ENCODE results near the gene C16orf89. TPM values are rescaled to one million over a fixed set of nuclear protein-coding genes. Genes with fewer than 3 reads are reported as not detected.
A peak's percentile ranks its signal among the peaks of the same experiment; 100 is the strongest.

C16orf89 gene
- total RNA-seq, 1 experiment from 2014 or later, result not detected

DNA sequence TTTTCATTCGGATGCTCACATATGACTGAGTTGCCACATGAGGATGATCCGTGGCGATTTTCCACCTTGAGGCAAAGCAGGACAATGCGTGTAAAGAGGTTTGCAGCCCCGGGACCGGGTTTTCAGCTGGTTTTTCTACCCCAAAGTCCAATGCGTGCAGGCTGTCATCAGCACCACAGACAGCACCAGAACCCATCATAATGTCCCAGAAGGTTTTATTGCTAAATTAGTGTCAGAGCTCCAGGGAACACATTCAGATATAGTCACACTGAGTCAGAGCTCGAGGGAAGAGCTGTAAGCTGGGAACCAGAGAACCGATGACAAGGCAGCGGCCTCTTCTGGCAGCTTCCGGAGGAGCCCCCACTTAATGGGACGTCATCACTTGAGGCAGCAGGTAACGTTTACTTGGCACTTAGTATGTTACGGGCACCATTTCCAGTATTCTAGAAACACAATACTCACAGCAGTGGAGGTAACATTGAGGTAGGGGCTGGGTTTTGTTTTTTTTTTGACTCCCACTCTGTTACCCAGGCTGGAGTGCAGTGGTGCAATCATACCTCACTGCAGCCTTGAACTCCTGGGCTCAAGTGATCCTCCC lies 23.1 kb downstream of the C16orf89 start:
- H3K27ac Mint-ChIP-seq (ENCODE audit: unreplicated experiment), result no peak overlapping the region
- DNase-seq, result no peak
- no peaks in the 10 kb centered on the region for H3K27me3 Mint-ChIP-seq (ENCODE audit: insufficient read depth, unreplicated experiment)
- H3K27me3 ChIP-seq (replicated peaks; ENCODE audit: control insufficient read depth, insufficient read depth, low read length), result no peaks in the 10 kb centered on the region
- no peaks in the 10 kb centered on the region for H3K36me3 Mint-ChIP-seq (ENCODE audit: insufficient read depth, unreplicated experiment)
- BruUV-seq (replicated peaks), result no TSS peak
- no peaks in the 10 kb centered on the region for H3K9me3 Mint-ChIP-seq (ENCODE audit: unreplicated experiment)
- TF ChIP-seq, protein P1, sequence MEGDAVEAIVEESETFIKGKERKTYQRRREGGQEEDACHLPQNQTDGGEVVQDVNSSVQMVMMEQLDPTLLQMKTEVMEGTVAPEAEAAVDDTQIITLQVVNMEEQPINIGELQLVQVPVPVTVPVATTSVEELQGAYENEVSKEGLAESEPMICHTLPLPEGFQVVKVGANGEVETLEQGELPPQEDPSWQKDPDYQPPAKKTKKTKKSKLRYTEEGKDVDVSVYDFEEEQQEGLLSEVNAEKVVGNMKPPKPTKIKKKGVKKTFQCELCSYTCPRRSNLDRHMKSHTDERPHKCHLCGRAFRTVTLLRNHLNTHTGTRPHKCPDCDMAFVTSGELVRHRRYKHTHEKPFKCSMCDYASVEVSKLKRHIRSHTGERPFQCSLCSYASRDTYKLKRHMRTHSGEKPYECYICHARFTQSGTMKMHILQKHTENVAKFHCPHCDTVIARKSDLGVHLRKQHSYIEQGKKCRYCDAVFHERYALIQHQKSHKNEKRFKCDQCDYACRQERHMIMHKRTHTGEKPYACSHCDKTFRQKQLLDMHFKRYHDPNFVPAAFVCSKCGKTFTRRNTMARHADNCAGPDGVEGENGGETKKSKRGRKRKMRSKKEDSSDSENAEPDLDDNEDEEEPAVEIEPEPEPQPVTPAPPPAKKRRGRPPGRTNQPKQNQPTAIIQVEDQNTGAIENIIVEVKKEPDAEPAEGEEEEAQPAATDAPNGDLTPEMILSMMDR (IDR thresholded peaks at IDR 0.05; ENCODE audit: insufficient read depth in 1 of 2, low read depth in 1 of 2, low read length in 1 of 2, severe bottlenecking in 1 of 2, unreplicated experiment in 1 of 2), result peak in 1 of 2 experiments; percentile 32
- intact Hi-C loops (cut with micrococcal nuclease; ENCODE audit: unreplicated experiment), result no loop called here
- no peak overlapping the region for H3K4me3 Mint-ChIP-seq (ENCODE audit: unreplicated experiment)
- peaks cover 5% of the 10 kb centered on the region; the same call in 1 of the 2 replicates for H3K4me1 ChIP-seq
- no peaks in the 10 kb centered on the region for H3K9me3 ChIP-seq
- H3K4me1 Mint-ChIP-seq (ENCODE audit: low read depth, unreplicated experiment), result peaks cover 9% of the 10 kb centered on the region
- no peak overlapping the region for H3K4me3 ChIP-seq (ENCODE audit: low read depth, low read length)
- no peaks in the 10 kb centered on the region for H3K36me3 ChIP-seq (ENCODE audit: control insufficient read depth, insufficient read depth, low read length)
- ChIA-PET CTCF (interaction anchor here (0.7 to 0.9 kb wide), 2 partner anchors 9 to 85 kb away, joined by 3 read pairs; partner anchors contain the start of genes NAGPA and SEC14L5), POLR2A (no interaction called here)

DNA sequence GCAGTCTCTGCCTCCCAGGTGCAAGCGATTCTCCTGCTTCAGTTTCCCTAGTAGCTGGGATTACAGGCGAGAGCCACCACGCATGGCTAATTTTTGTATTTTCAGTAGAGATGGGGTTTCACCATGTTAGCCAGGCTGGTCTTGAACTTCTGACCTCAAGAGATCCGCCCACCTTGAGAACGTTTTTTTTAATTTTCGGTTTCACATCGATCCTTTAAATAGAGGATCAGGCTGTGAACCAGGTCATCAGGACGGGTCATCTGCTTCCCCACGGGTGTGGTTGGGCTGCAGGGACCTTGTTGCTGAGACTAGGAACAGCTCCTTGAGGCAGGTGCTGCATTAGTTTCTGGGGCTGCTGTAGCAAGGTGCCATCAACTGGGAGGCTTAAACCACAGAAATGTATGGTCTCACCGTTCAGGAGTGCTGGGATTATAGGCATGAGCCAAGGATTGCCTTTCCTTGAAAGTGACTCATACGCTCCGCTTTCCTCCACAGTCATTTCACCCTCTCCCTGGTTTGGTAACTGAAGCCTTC lies 24.1 kb downstream of the C16orf89 start:
- no peaks in the 10 kb centered on the region for H3K9me3 ChIP-seq
- no peak overlapping the region for H3K4me3 ChIP-seq (ENCODE audit: low read depth, low read length)
- ChIA-PET POLR2A (no interaction called here), CTCF (no interaction called here)
- H3K4me3 Mint-ChIP-seq (ENCODE audit: unreplicated experiment), result no peak overlapping the region
- no peaks in the 10 kb centered on the region for H3K27me3 Mint-ChIP-seq (ENCODE audit: insufficient read depth, unreplicated experiment)
- no peaks in the 10 kb centered on the region for H3K36me3 ChIP-seq (ENCODE audit: control insufficient read depth, insufficient read depth, low read length)
- no peaks in the 10 kb centered on the region for H3K27me3 ChIP-seq (replicated peaks; ENCODE audit: control insufficient read depth, insufficient read depth, low read length)
- intact Hi-C loops (cut with micrococcal nuclease; ENCODE audit: unreplicated experiment), result no loop called here
- no peak for DNase-seq
- peaks cover 12% of the 10 kb centered on the region for H3K4me1 Mint-ChIP-seq (ENCODE audit: low read depth, unreplicated experiment)
- H3K4me1 ChIP-seq, result peaks cover 7% of the 10 kb centered on the region
- no peak overlapping the region for H3K27ac Mint-ChIP-seq (ENCODE audit: unreplicated experiment)
- TF ChIP-seq, protein P1 (IDR thresholded peaks at IDR 0.05; ENCODE audit: insufficient read depth in 1 of 2, low read depth in 1 of 2, low read length in 1 of 2, severe bottlenecking in 1 of 2, unreplicated experiment in 1 of 2), result no peak
- H3K36me3 Mint-ChIP-seq (ENCODE audit: insufficient read depth, unreplicated experiment), result no peaks in the 10 kb centered on the region
- BruUV-seq (replicated peaks), result no TSS peak
- no peaks in the 10 kb centered on the region for H3K9me3 Mint-ChIP-seq (ENCODE audit: unreplicated experiment)

DNA sequence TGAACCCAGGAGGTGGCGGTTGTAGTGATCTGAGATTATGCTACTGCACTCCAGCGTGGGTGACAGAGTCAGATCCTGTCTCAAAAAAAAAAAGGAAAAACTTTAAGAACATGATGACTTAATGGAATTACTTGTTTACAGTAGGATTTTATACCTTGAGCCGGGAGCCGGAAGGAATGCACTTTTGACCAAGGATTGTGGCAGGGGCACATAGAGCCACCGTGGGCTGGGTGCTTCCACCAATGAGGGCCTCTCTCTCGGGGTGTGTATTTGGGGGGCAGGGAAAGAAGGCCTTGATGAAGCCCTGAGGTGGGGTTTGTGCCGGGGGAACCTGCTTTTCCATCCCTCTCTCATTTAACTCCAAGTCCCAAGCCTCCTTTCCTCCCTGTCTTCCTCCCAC lies 25.3 kb downstream of the C16orf89 start:
- H3K9me3 ChIP-seq, result no peaks in the 10 kb centered on the region
- ChIA-PET POLR2A (no interaction called here), CTCF (interaction anchor here (0.7 kb wide), 1 partner anchor 18 kb away, joined by 7 read pairs; no protein-coding TSS in a partner anchor)
- BruUV-seq (replicated peaks), result no TSS peak
- Mint-ChIP-seq H3K9me3 (ENCODE audit: unreplicated experiment) (no peaks in the 10 kb centered on the region), H3K27me3 (ENCODE audit: insufficient read depth, unreplicated experiment) (no peaks in the 10 kb centered on the region), H3K4me1 (ENCODE audit: low read depth, unreplicated experiment) (peaks cover 24% of the 10 kb centered on the region), H3K27ac (ENCODE audit: unreplicated experiment) (no peak overlapping the region), H3K36me3 (ENCODE audit: insufficient read depth, unreplicated experiment) (no peaks in the 10 kb centered on the region), H3K4me3 (ENCODE audit: unreplicated experiment) (no peak overlapping the region)
- intact Hi-C loops (cut with micrococcal nuclease; ENCODE audit: unreplicated experiment), result no loop called here
- DNase-seq, result peak in 1 of 2 experiments; percentile 30
- H3K27me3 ChIP-seq (replicated peaks; ENCODE audit: control insufficient read depth, insufficient read depth, low read length), result no peaks in the 10 kb centered on the region
- TF ChIP-seq, protein P1 (IDR thresholded peaks at IDR 0.05; ENCODE audit: insufficient read depth in 1 of 2, low read depth in 1 of 2, low read length in 1 of 2, severe bottlenecking in 1 of 2, unreplicated experiment in 1 of 2), result no peak
- no peak overlapping the region for H3K4me3 ChIP-seq (ENCODE audit: low read depth, low read length)
- H3K4me1 ChIP-seq, result peaks cover 19% of the 10 kb centered on the region
- no peaks in the 10 kb centered on the region for H3K36me3 ChIP-seq (ENCODE audit: control insufficient read depth, insufficient read depth, low read length)
